ENCODE measurements around the gene FRYL. TPM values are rescaled to one million over a fixed set of nuclear protein-coding genes. Genes with fewer than 3 reads are reported as not detected.
"Not testable (repeated sequence)": the region's sequence is repeated elsewhere in the genome, so short reads cannot be mapped to it uniquely, and the experiment has no call there.

FRYL gene
- polyA plus RNA-seq, 3 donors = 10.8 to 15.8 (median 14.4) TPM

- peaks cover 9 to 15% of the 10 kb centered on the region in 2 donors for H3K4me1 ChIP-seq (ENCODE audit: control insufficient read depth in 1 of 2, insufficient read depth in 2 of 2, low read length in 2 of 2)
- no peak overlapping the region for H3K27ac ChIP-seq (ENCODE audit: low read depth in 1 of 2, low read length in 2 of 2)
- intact Hi-C loops (cut with micrococcal nuclease) = no loop called here
- H3K9ac ChIP-seq (ENCODE audit: insufficient read depth, low read length, poor library complexity, severe bottlenecking) = no peak overlapping the region
- peaks cover 44% of the 10 kb centered on the region for H3K79me2 ChIP-seq (ENCODE audit: insufficient read depth, low read length)
- H3K4me3 ChIP-seq (replicated peaks in 1 of 3; ENCODE audit: low read depth in 2 of 3, low read length in 3 of 3) = no peak overlapping the region
- H4K20me1 ChIP-seq (ENCODE audit: insufficient read depth, low read length) = peaks cover 65% of the 10 kb centered on the region
- no peaks in the 10 kb centered on the region for H3K27me3 ChIP-seq (ENCODE audit: control insufficient read depth in 2 of 2, insufficient read depth in 2 of 2, low read length in 2 of 2)
- no peak for TF ChIP-seq CTCF (IDR thresholded peaks at IDR 0.05)
- no peaks in the 10 kb centered on the region for H3K36me3 ChIP-seq (replicated peaks in 1 of 2; ENCODE audit: control insufficient read depth in 1 of 2, insufficient read depth in 2 of 2, low read length in 2 of 2)
- Mint-ChIP-seq H3K27me3 (ENCODE audit: low read depth in 3 of 3) (no peaks in the 10 kb centered on the region), H3K9me3 (peaks cover 0 to 3% (median 0%) of the 10 kb centered on the region in 7 donors), H3K27ac (no peak overlapping the region), H3K4me3 (no peak overlapping the region), H3K36me3 (peaks cover 1 to 6% of the 10 kb centered on the region in 2 donors), H3K4me1 (peaks cover 4% of the 10 kb centered on the region)
- H3K9me3 ChIP-seq (replicated peaks in 1 of 2; ENCODE audit: control insufficient read depth in 1 of 2, insufficient read depth in 1 of 2, low read length in 2 of 2) = no peaks in the 10 kb centered on the region
- H2AFZ ChIP-seq (ENCODE audit: insufficient read depth, low read depth, low read length, poor library complexity, severe bottlenecking) = no peak overlapping the region
- no peak overlapping the region for H3K4me2 ChIP-seq (replicated peaks; ENCODE audit: extremely low read depth, low read length, poor library complexity, severe bottlenecking)
- no peak for DNase-seq
- WGBS (ENCODE audit: insufficient coverage) = no CpG with 5 or more reads among the region's 3 CpGs
These were observed 140.3 kb downstream of the FRYL start for GRCh38 chr4:48639807-48640206.

GRCh38 chr4:48638586-48638985 lies 141.5 kb downstream of the FRYL start:
- H3K27ac ChIP-seq (ENCODE audit: low read depth in 1 of 2, low read length in 2 of 2); H3K27me3 ChIP-seq (ENCODE audit: control insufficient read depth in 2 of 2, insufficient read depth in 2 of 2, low read length in 2 of 2); H2AFZ ChIP-seq (ENCODE audit: insufficient read depth, low read depth, low read length, poor library complexity, severe bottlenecking); DNase-seq; H3K36me3 Mint-ChIP-seq; H3K27ac Mint-ChIP-seq; H3K27me3 Mint-ChIP-seq (ENCODE audit: low read depth in 3 of 3); H3K4me1 Mint-ChIP-seq; H3K9me3 Mint-ChIP-seq; H3K9ac ChIP-seq (ENCODE audit: insufficient read depth, low read length, poor library complexity, severe bottlenecking); intact Hi-C loops (cut with micrococcal nuclease); H3K4me3 ChIP-seq (replicated peaks in 1 of 3; ENCODE audit: low read depth in 2 of 3, low read length in 3 of 3); H3K4me3 Mint-ChIP-seq; H3K9me3 ChIP-seq (replicated peaks in 1 of 2; ENCODE audit: control insufficient read depth in 1 of 2, insufficient read depth in 1 of 2, low read length in 2 of 2); H3K36me3 ChIP-seq (replicated peaks in 1 of 2; ENCODE audit: control insufficient read depth in 1 of 2, insufficient read depth in 2 of 2, low read length in 2 of 2); H3K4me2 ChIP-seq (replicated peaks; ENCODE audit: extremely low read depth, low read length, poor library complexity, severe bottlenecking): not testable (repeated sequence)
- Histone ChIP-seq H3K79me2 (ENCODE audit: insufficient read depth, low read length) (peaks cover 39% of the 10 kb centered on the region), H3K4me1 (ENCODE audit: control insufficient read depth in 1 of 2, insufficient read depth in 2 of 2, low read length in 2 of 2) (peaks cover 11 to 16% of the 10 kb centered on the region in 2 donors), H4K20me1 (ENCODE audit: insufficient read depth, low read length) (peaks cover 74% of the 10 kb centered on the region)
- WGBS (ENCODE audit: insufficient coverage) = no CpG with 5 or more reads among the region's 5 CpGs

All from CD14-positive monocyte (primary cell).